GM06990 (cell line): ENCODE results near the gene CUX1.

Source experiments
- DNase-seq: peaks from one replicate; pipeline ENCODE4 v3.0.0-alpha.2; 2011; ENCODE audit not compliant: insufficient read length; ENCODE audit errors: extremely low read depth
- H3K27me3 ChIP-seq: replicated peaks from 2 replicates; pipeline ENCODE4 v1.6.0; 2011; ENCODE audit warnings: low read length; ENCODE audit not compliant: control insufficient read depth, insufficient read depth
- H3K36me3 ChIP-seq: 2 replicates; pipeline ENCODE4 v1.5.1; 2011; ENCODE audit warnings: low read length; ENCODE audit not compliant: control insufficient read depth, insufficient read depth
- H3K4me3 ChIP-seq: replicated peaks from 2 replicates; pipeline ENCODE4 v1.5.1; 2011; ENCODE audit warnings: low read depth, mild to moderate bottlenecking, control low read depth, low read length
- TF ChIP-seq, protein P1 (sequence below): IDR thresholded peaks from 2 replicates; pipeline ENCODE4 v1.5.1; 2011; ENCODE audit warnings: low read length, control low read depth, mild to moderate bottlenecking, inconsistent platforms; ENCODE audit not compliant: insufficient read depth, poor library complexity, severe bottlenecking

CUX1 gene

DNA sequence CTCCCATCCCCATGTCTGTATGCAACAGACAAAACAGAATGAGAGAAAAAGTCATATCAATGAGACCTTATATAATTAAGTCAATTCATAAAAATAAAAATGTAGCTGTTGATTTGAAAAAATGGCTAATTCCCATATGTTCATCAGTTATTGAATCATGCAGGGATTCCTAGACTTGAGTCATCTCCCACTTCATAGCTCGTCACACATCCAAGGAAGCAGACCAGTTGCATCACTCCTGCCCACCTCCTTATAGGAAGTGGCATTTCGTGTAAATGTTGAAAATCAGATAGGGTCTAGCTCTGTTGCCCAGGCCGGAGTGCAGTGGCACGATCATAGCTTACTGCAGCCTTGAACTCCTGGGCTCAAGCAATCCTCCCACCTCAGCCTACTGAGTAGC, 413.2 kb downstream of the CUX1 start:
- DNase-seq, result no peak
- Histone ChIP-seq H3K27me3 (no peaks in the 10 kb centered on the region), H3K4me3 (no peak overlapping the region), H3K36me3 (peaks cover 12% of the 10 kb centered on the region)
- TF ChIP-seq, protein P1, sequence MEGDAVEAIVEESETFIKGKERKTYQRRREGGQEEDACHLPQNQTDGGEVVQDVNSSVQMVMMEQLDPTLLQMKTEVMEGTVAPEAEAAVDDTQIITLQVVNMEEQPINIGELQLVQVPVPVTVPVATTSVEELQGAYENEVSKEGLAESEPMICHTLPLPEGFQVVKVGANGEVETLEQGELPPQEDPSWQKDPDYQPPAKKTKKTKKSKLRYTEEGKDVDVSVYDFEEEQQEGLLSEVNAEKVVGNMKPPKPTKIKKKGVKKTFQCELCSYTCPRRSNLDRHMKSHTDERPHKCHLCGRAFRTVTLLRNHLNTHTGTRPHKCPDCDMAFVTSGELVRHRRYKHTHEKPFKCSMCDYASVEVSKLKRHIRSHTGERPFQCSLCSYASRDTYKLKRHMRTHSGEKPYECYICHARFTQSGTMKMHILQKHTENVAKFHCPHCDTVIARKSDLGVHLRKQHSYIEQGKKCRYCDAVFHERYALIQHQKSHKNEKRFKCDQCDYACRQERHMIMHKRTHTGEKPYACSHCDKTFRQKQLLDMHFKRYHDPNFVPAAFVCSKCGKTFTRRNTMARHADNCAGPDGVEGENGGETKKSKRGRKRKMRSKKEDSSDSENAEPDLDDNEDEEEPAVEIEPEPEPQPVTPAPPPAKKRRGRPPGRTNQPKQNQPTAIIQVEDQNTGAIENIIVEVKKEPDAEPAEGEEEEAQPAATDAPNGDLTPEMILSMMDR, result no peak

GRCh38 chr7:102232611-102233286, 415.3 kb downstream of the CUX1 start:
- Histone ChIP-seq H3K27me3 (no peaks in the 10 kb centered on the region), H3K4me3 (no peak overlapping the region), H3K36me3 (peaks cover 10% of the 10 kb centered on the region)
- TF ChIP-seq, protein P1, result no peak
- DNase-seq, result no peak

GRCh38 chr7:102234131-102234530, 416.7 kb downstream of the CUX1 start:
- no peaks in the 10 kb centered on the region for H3K27me3 ChIP-seq
- no peak overlapping the region for H3K4me3 ChIP-seq
- TF ChIP-seq, protein P1, result no peak
- DNase-seq, result no peak
- peaks cover 7% of the 10 kb centered on the region for H3K36me3 ChIP-seq

DNA sequence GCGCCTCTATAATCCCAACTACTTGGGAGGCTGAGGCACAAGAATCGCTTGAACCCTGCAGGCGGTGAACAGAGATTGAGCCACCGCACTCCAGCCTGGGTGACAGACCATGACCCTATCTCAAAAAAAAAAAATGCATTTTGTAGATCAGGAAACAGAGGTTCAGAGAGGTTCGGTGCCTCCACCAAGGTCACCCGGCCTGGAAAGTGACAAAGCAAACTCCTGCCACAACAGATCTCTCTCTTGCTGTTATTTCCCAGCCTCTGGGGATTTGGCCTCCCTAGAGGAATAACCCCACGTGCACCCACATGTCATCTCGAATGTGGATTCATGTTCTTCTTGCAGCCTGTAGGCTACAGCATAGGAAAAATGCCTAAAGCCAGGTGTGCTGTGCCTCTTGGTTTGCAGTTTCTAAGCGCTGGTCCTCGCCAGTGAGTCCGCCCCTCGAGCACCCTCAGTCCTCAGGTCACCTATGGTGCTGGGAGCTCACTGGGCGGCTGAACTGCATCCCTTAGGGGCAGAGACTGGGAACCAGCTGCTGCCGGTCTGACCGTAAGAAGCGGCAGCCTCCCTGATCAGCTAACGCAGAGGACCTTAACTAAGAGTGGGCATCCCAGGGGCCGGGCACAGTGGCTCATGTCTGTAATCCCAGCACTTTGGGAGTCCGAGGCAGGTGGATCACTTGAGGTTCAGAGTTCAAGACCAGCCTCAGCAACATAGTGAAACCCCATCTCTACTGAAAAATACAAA, 417.6 kb downstream of the CUX1 start:
- H3K4me3 ChIP-seq, result no peak overlapping the region
- peaks cover 7% of the 10 kb centered on the region for H3K36me3 ChIP-seq
- TF ChIP-seq, protein P1, result no peak
- no peak for DNase-seq
- no peaks in the 10 kb centered on the region for H3K27me3 ChIP-seq

- TF ChIP-seq, protein P1, result no peak
- H3K4me3 ChIP-seq, result no peak overlapping the region
- no peak for DNase-seq
- H3K27me3 ChIP-seq, result no peaks in the 10 kb centered on the region
- peaks cover 9% of the 10 kb centered on the region for H3K36me3 ChIP-seq
These were observed 418.7 kb downstream of the CUX1 start for GRCh38 chr7:102236102-102236501.
